ENCODE data around the gene XKR3. TPM values are rescaled to one million over a fixed set of nuclear protein-coding genes. Genes with fewer than 3 reads are reported as not detected.
"Not testable (repeated sequence)": the region's sequence is repeated elsewhere in the genome, so short reads cannot be mapped to it uniquely, and the experiment has no call there.

XKR3 gene
- total RNA-seq, 2 experiments from 2014 or later: not detected

- POLR2A ChIA-PET: not testable (repeated sequence)
Measured at GRCh38 chr22:16760416-16760815, 64.8 kb downstream of the XKR3 start.

GRCh38 chr22:16749282-16749681, 75.9 kb downstream of the XKR3 start:
- H3K4me3 Mint-ChIP-seq; H3K27me3 Mint-ChIP-seq; H3K27ac Mint-ChIP-seq; DNase-seq; H3K9me3 Mint-ChIP-seq; H3K36me3 Mint-ChIP-seq (ENCODE audit: low read depth); CTCF ChIA-PET; POLR2A ChIA-PET; H3K4me1 Mint-ChIP-seq: not testable (repeated sequence)

More at GRCh38 chr22:16760416-16760815, 64.8 kb downstream of the XKR3 start:
- H3K27ac Mint-ChIP-seq; CTCF ChIA-PET; H3K9me3 Mint-ChIP-seq; H3K4me3 Mint-ChIP-seq; H3K4me1 Mint-ChIP-seq; H3K36me3 Mint-ChIP-seq (ENCODE audit: low read depth); DNase-seq; H3K27me3 Mint-ChIP-seq: not testable (repeated sequence)

- H3K4me3 Mint-ChIP-seq; CTCF ChIA-PET; H3K27ac Mint-ChIP-seq; H3K27me3 Mint-ChIP-seq; DNase-seq; H3K9me3 Mint-ChIP-seq; H3K36me3 Mint-ChIP-seq (ENCODE audit: low read depth); POLR2A ChIA-PET; H3K4me1 Mint-ChIP-seq: not testable (repeated sequence)
Measured at GRCh38 chr22:16748160-16748929, 76.9 kb downstream of the XKR3 start.

GRCh38 chr22:16747266-16748159, 77.7 kb downstream of the XKR3 start:
- H3K4me1 Mint-ChIP-seq; H3K27ac Mint-ChIP-seq; POLR2A ChIA-PET; H3K9me3 Mint-ChIP-seq; H3K4me3 Mint-ChIP-seq; H3K36me3 Mint-ChIP-seq (ENCODE audit: low read depth); CTCF ChIA-PET; DNase-seq; H3K27me3 Mint-ChIP-seq: not testable (repeated sequence)

- H3K27ac Mint-ChIP-seq; H3K27me3 Mint-ChIP-seq; H3K36me3 Mint-ChIP-seq (ENCODE audit: low read depth); CTCF ChIA-PET; H3K9me3 Mint-ChIP-seq; H3K4me3 Mint-ChIP-seq; DNase-seq; H3K4me1 Mint-ChIP-seq; POLR2A ChIA-PET: not testable (repeated sequence)
Measured at GRCh38 chr22:16734271-16734670, 90.9 kb downstream of the XKR3 start.

Other genes with a start within 250 kb of the XKR3 start
- gene CCT8L2, start 232.6 kb downstream of the XKR3 start, total RNA-seq: not detected
- not detected for gene GAB4, start 182.8 kb upstream of the XKR3 start, total RNA-seq

Measured in activated CD4-positive, alpha-beta memory T cell treated with anti-CD3 and anti-CD28 coated beads, Interleukin-2, amount 10 ng/mL, durations not matched to agents 7 days and 5 days (primary cell).